Gastroesophageal sphincter (tissue), 3 donors: Measurements from ENCODE around the gene GEMIN5.

ENCODE experiments used
- CTCF ChIP-seq, 4 experiments: fragments of 200-600 bp in 2 of 4; fragments of 450-650 bp in 2 of 4; sonication (generic) in 1 of 4; IDR thresholded peaks; one replicate each; pipeline ENCODE4 v1.5.1; 2017 to 2019; ENCODE audit warnings: antibody characterized with exemption in 4 of 4, mild to moderate bottlenecking in 2 of 4, moderate library complexity in 2 of 4
- EP300 ChIP-seq: sonication (generic); formaldehyde crosslinking; IDR thresholded peaks from one replicate; pipeline ENCODE4 v1.6.1; 2017; ENCODE audit warnings: antibody characterized with exemption, mild to moderate bottlenecking
- POLR2A ChIP-seq, 2 donors: fragments of 450-650 bp; IDR thresholded peaks; one replicate each; pipeline ENCODE4 v1.6.1; 2017; ENCODE audit warnings: antibody characterized with exemption in 2 of 2, mild to moderate bottlenecking in 2 of 2, moderate library complexity in 1 of 2
- POLR2AphosphoS5 ChIP-seq: sonication (generic); formaldehyde crosslinking; IDR thresholded peaks from one replicate; pipeline ENCODE4 v1.6.1; 2017; ENCODE audit warnings: antibody characterized with exemption

DNA sequence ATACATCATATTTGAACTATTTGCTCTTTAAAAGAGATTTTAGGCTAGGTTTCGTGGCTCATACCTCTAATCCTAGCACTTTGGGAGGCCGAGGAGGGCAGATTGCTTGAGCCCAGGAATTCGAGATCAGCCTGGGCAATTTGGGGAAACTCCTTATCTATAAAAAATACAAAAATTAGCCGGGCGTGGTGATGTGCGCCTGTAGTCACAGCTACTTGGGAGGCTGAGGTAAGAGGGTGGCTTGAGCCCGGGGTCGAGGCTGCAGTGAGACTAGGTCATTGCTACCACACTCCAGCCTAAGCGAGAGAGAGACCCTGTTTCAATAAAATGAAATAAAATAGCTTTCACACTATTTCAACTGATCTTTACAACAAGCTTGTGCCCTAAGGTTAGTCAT is 2.4 kb upstream of the GEMIN5 start:
- TF ChIP-seq POLR2AphosphoS5 (no peak), POLR2A (IDR thresholded peaks at IDR 0.05) (no peak), CTCF (IDR thresholded peaks at IDR 0.05) (no peak), EP300 (no peak)
